OCI-LY7 (cell line): ENCODE results near the gene TWF1. TPM values are rescaled to one million over a fixed set of nuclear protein-coding genes. Genes with fewer than 3 reads are reported as not detected.

Experiments used
- BruUV-seq: library from RNA; stranded (reverse); fragments of 400-500 nt; replicated peaks from 2 replicates; lab custom pipeline; 2021; lab: Mats Ljungman, UMichigan
- CTCF ChIA-PET: fragments of 300-600 bp; sonication (Branson Sonifier 250); formaldehyde crosslinking; loops from one replicate; lab custom pipeline; 2022; ENCODE audit warnings: antibody characterized with exemption; ENCODE audit not compliant: unreplicated experiment; lab: Charles Lee
- POLR2A ChIA-PET: fragments of 300-600 bp; sonication (Branson Sonifier 250); formaldehyde crosslinking; loops from one replicate; lab custom pipeline; 2022; ENCODE audit warnings: antibody characterized with exemption; lab: Charles Lee
- DNase-seq: peaks from one replicate; pipeline ENCODE4 v3.0.0-alpha.2; 2015; ENCODE audit warnings: low spot score
- H2AFZ ChIP-seq: fragments of 200-600 bp; sonication (generic), shearing (Covaris generic); 2 replicates; pipeline ENCODE4 v1.6.1; 2014; ENCODE audit warnings: mild to moderate bottlenecking, antibody characterized with exemption, low read length, moderate library complexity
- H3K27ac ChIP-seq: fragments of 200-600 bp; sonication (generic); 2 replicates; pipeline ENCODE4 v1.5.1; 2014; ENCODE audit warnings: mixed run types, low read depth, mild to moderate bottlenecking, moderate library complexity, low read length, inconsistent platforms; ENCODE audit not compliant: poor library complexity, severe bottlenecking
- H3K36me3 ChIP-seq: fragments of 200-600 bp; sonication (generic); 2 replicates; pipeline ENCODE4 v1.6.1; 2014; ENCODE audit warnings: mild to moderate bottlenecking, antibody characterized with exemption, low read length, moderate library complexity, mixed read lengths; ENCODE audit not compliant: insufficient read depth
- H3K4me1 ChIP-seq: fragments of 200-600 bp; sonication (generic); 2 replicates; pipeline ENCODE4 v1.5.1; 2014; ENCODE audit warnings: mild to moderate bottlenecking, low read length; ENCODE audit not compliant: insufficient read depth, poor library complexity, severe bottlenecking
- H3K4me2 ChIP-seq: fragments of 200-600 bp; sonication (generic); 2 replicates; pipeline ENCODE4 v1.6.1; 2014; ENCODE audit warnings: mild to moderate bottlenecking, low read length
- H3K4me3 ChIP-seq: fragments of 200-600 bp; sonication (generic); 2 replicates; pipeline ENCODE4 v1.5.1; 2014; ENCODE audit warnings: mild to moderate bottlenecking, low read depth, low read length; ENCODE audit not compliant: poor library complexity, severe bottlenecking
- H3K79me2 ChIP-seq: fragments of 200-600 bp; sonication (generic); 2 replicates; pipeline ENCODE4 v1.6.1; 2016; ENCODE audit warnings: low read depth, mild to moderate bottlenecking, low read length, moderate library complexity, mixed read lengths; ENCODE audit not compliant: insufficient read depth
- H3K9me2 ChIP-seq: fragments of 200-600 bp; sonication (generic); 2 replicates; pipeline ENCODE4 v1.6.1; 2016; ENCODE audit warnings: mild to moderate bottlenecking, low read length, mixed read lengths; ENCODE audit not compliant: insufficient read depth
- H3K9me3 ChIP-seq: fragments of 200-600 bp; sonication (generic); 2 replicates; pipeline ENCODE4 v1.6.1; 2014; ENCODE audit warnings: mild to moderate bottlenecking, mixed run types, low read length, mixed read lengths
- H4K20me1 ChIP-seq: fragments of 200-600 bp; sonication (generic); 2 replicates; pipeline ENCODE4 v1.6.1; 2014; ENCODE audit warnings: mild to moderate bottlenecking, antibody characterized with exemption, low read length, moderate library complexity, mixed read lengths; ENCODE audit not compliant: insufficient read depth
- EZH2phosphoT487 ChIP-seq: fragments of 200-600 bp; sonication (generic); IDR thresholded peaks from 2 replicates; pipeline ENCODE4 v1.6.1; 2018; ENCODE audit warnings: low read depth, borderline replicate concordance, mild to moderate bottlenecking, mixed run types, antibody characterized with exemption, low read length, moderate library complexity, mixed read lengths
- intact Hi-C: fragments of 100-400 bp; cut with micrococcal nuclease; formaldehyde crosslinking; loops from one replicate; pipeline ENCODE4 v1.10.0; 2022; ENCODE audit not compliant: unreplicated experiment
- total RNA-seq, 2 experiments: library from RNA; depleted of rRNA in 1 of 2; stranded (reverse); fragments of >200 nt in 1 of 2; shearing (Covaris generic) in 1 of 2; gene quantifications; 2 replicates each; pipeline ENCODE4 v1.2.3, GENCODE V29; 2014 to 2022
- TF ChIP-seq, protein P1 (sequence below): fragments of 200-600 bp; sonication (generic); conservative IDR thresholded peaks from 2 replicates; pipeline ENCODE4 v1.5.1; 2014; ENCODE audit warnings: mild to moderate bottlenecking, antibody characterized with exemption, low read length, moderate library complexity, mixed read lengths

The TWF1 gene
- total RNA-seq, 2 experiments from 2014 or later = 26.1 to 29.4 TPM

GRCh38 chr12:43749016-43749415 is 57.1 kb downstream of the TWF1 start:
- ChIA-PET POLR2A (no interaction called here), CTCF (no interaction called here)
- Histone ChIP-seq H3K4me3 (no peak overlapping the region), H3K4me1 (peaks cover 17% of the 10 kb centered on the region), H3K4me2 (no peak overlapping the region), H2AFZ (no peak overlapping the region), H3K79me2 (peaks cover 30% of the 10 kb centered on the region; the same call in 1 of the 2 replicates), H3K9me2 (no peaks in the 10 kb centered on the region), H3K36me3 (peaks cover 45% of the 10 kb centered on the region), H3K27ac (no peak overlapping the region), H3K9me3 (peaks cover 8% of the 10 kb centered on the region; the same call in 1 of the 2 replicates), H4K20me1 (no peaks in the 10 kb centered on the region)
- DNase-seq = no peak
- no TSS peak for BruUV-seq
- intact Hi-C loops = no loop called here
- TF ChIP-seq, protein P1, sequence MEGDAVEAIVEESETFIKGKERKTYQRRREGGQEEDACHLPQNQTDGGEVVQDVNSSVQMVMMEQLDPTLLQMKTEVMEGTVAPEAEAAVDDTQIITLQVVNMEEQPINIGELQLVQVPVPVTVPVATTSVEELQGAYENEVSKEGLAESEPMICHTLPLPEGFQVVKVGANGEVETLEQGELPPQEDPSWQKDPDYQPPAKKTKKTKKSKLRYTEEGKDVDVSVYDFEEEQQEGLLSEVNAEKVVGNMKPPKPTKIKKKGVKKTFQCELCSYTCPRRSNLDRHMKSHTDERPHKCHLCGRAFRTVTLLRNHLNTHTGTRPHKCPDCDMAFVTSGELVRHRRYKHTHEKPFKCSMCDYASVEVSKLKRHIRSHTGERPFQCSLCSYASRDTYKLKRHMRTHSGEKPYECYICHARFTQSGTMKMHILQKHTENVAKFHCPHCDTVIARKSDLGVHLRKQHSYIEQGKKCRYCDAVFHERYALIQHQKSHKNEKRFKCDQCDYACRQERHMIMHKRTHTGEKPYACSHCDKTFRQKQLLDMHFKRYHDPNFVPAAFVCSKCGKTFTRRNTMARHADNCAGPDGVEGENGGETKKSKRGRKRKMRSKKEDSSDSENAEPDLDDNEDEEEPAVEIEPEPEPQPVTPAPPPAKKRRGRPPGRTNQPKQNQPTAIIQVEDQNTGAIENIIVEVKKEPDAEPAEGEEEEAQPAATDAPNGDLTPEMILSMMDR = no peak
- no peak for TF ChIP-seq EZH2phosphoT487

- H3K4me1 ChIP-seq = no peaks in the 10 kb centered on the region
- no peaks in the 10 kb centered on the region for H3K9me2 ChIP-seq
- no peak overlapping the region for H2AFZ ChIP-seq
- BruUV-seq = no TSS peak
- ChIA-PET POLR2A (no interaction called here), CTCF (no interaction called here)
- no peak overlapping the region for H3K27ac ChIP-seq
- no peak for TF ChIP-seq EZH2phosphoT487
- TF ChIP-seq, protein P1 = no peak
- H3K4me3 ChIP-seq = no peak overlapping the region
- no peaks in the 10 kb centered on the region for H3K9me3 ChIP-seq
- H3K79me2 ChIP-seq = peaks cover 2% of the 10 kb centered on the region; the same call in 1 of the 2 replicates
- peaks cover 57% of the 10 kb centered on the region for H3K36me3 ChIP-seq
- H3K4me2 ChIP-seq = no peak overlapping the region
- DNase-seq = no peak
- no peaks in the 10 kb centered on the region for H4K20me1 ChIP-seq
- intact Hi-C loops = no loop called here
Observed at GRCh38 chr12:43744826-43745225, 61.3 kb downstream of the TWF1 start.

Other genes with a start within 250 kb of the TWF1 start
- 20.5 and 21.1 TPM in 2 replicates for gene PUS7L, start 47.5 kb downstream of the TWF1 start, total RNA-seq (2014; rRNA removed; shearing (Covaris generic))
- 23.3 and 27.0 TPM in 2 replicates for gene PUS7L, start 47.5 kb downstream of the TWF1 start, total RNA-seq (2022)
- 17.3 and 17.9 TPM in 2 replicates for gene IRAK4, start 47.4 kb downstream of the TWF1 start, total RNA-seq (2014; rRNA removed; shearing (Covaris generic))
- 28.9 and 31.7 TPM in 2 replicates for gene IRAK4, start 47.4 kb downstream of the TWF1 start, total RNA-seq (2022)
- gene TMEM117, start 29.8 kb upstream of the TWF1 start, total RNA-seq (2014; rRNA removed; shearing (Covaris generic)) = 0.95 and 2.3 TPM in 2 replicates
- gene TMEM117, start 29.8 kb upstream of the TWF1 start, total RNA-seq (2022) = 6.4 and 7.1 TPM in 2 replicates